Gastrocnemius medialis (tissue), 4 donors: ENCODE measurements around the gene INTU.

ENCODE experiments used
- POLR2A ChIP-seq, 2 donors: fragments of 450-650 bp; IDR thresholded peaks; one replicate each; pipeline ENCODE4 v1.6.1; 2017; ENCODE audit warnings: antibody characterized with exemption in 2 of 2, mild to moderate bottlenecking in 2 of 2, moderate library complexity in 2 of 2
- TF ChIP-seq, protein P1 (sequence below), 5 experiments: fragments of 450-650 bp in 3 of 5; fragments of 200-600 bp in 2 of 5; sonication (generic) in 2 of 5; IDR thresholded peaks in 4 of 5; conservative IDR thresholded peaks in 1 of 5; 1 replicate in 4 of 5; 2 replicates in 1 of 5; pipeline ENCODE4 v1.5.1; 2016 to 2019; ENCODE audit warnings: antibody characterized with exemption in 5 of 5, mild to moderate bottlenecking in 3 of 5, moderate library complexity in 3 of 5

DNA sequence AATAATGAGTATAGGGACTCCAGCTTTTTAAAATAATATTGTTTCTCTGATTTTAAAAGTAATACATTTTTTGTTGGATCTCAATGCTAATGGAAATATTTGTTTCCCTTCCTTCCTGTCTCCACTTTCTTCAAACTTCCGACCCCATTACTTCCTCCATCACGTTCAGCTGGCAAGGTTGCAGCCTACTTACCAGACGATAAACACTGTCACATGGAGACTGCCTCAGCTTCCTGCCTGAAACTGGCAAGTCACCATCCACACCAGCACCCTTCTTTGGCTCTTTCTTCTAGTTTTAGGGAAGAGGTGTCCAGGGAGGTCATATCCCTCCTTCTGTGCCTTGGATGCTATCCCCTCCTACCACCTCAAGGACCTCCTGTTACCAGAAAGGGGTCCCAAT is 3.4 kb upstream of the INTU start:
- TF ChIP-seq, protein P1, sequence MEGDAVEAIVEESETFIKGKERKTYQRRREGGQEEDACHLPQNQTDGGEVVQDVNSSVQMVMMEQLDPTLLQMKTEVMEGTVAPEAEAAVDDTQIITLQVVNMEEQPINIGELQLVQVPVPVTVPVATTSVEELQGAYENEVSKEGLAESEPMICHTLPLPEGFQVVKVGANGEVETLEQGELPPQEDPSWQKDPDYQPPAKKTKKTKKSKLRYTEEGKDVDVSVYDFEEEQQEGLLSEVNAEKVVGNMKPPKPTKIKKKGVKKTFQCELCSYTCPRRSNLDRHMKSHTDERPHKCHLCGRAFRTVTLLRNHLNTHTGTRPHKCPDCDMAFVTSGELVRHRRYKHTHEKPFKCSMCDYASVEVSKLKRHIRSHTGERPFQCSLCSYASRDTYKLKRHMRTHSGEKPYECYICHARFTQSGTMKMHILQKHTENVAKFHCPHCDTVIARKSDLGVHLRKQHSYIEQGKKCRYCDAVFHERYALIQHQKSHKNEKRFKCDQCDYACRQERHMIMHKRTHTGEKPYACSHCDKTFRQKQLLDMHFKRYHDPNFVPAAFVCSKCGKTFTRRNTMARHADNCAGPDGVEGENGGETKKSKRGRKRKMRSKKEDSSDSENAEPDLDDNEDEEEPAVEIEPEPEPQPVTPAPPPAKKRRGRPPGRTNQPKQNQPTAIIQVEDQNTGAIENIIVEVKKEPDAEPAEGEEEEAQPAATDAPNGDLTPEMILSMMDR (IDR thresholded peaks at IDR 0.05 in 4 of 5, conservative IDR thresholded peaks at IDR 0.05 in 1 of 5), result no peak
- no peak for TF ChIP-seq POLR2A (IDR thresholded peaks at IDR 0.05)
